ENCODE measurements around the gene EPB41L5.
A peak's percentile ranks its signal among the peaks of the same experiment; 100 is the strongest.
"Not testable (repeated sequence)": the region's sequence is repeated elsewhere in the genome, so short reads cannot be mapped to it uniquely, and the experiment has no call there.

Gene EPB41L5

GRCh38 chr2:120199817-120200459, 187.1 kb downstream of the EPB41L5 start:
- DNase-seq (ENCODE audit: low read depth), result not testable (repeated sequence)

DNA sequence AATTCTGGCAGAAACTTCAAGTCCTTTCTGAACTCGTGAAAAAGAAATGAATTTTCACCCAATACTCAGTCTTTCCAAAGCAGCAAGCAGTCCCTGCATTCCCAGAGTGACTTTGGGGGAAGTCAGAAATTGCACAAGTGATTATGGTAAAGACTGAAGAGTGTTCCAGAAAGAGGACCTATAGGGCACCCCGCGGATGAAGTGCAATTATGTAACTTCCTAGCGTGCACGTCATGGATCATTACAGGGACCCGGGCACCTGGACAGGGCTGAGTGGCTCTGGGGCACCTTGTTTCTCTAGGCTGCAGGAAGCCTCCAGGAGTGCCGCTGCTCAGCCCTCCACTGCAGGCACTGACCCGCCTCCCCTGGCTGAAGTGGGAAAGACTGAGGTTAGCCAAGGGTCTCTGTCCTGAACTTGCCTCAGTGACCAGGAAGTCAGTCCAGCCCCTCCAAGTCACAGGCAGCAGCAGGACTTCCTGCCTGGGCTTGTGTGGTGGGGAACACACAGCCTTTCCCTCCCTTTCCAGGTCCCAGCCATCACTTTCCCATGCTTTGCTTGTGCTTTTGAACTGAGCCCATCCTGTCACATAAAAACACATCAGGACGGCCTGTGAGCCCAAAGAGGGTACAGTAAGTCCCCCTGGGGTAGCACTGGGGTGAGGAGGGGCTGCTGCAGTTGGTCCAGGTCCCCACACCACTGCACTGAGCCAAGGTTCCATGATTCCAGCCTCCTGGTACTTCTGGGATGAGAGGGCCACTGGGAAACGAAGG, 190.6 kb downstream of the EPB41L5 start:
- DNase-seq (ENCODE audit: low read depth), result no peak

GRCh38 chr2:120204022-120204405, 191.1 kb downstream of the EPB41L5 start:
- DNase-seq (ENCODE audit: low read depth), result no peak

DNA sequence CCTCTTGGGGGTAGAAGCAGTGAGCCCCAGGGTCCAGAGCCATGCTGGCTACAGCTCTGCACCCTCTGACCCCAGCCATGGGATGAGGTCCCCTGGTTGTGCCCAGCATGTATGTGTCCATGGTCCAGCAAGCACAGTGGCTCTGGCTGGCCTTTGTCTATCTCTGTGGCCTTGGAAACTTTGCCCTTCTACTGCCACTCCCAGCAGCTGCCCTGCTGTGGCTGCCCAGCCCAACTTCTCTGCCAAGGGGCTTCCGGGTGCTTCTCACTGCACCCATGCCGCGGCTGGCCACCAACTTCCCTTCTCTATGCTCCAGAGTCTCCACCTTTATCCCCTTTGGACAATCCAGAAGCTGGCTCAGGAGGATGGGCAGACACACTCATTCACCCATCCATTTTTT, 191.5 kb downstream of the EPB41L5 start:
- no peak for DNase-seq (ENCODE audit: low read depth)

GRCh38 chr2:120204945-120205670, 192.2 kb downstream of the EPB41L5 start:
- DNase-seq (ENCODE audit: low read depth), result no peak

DNA sequence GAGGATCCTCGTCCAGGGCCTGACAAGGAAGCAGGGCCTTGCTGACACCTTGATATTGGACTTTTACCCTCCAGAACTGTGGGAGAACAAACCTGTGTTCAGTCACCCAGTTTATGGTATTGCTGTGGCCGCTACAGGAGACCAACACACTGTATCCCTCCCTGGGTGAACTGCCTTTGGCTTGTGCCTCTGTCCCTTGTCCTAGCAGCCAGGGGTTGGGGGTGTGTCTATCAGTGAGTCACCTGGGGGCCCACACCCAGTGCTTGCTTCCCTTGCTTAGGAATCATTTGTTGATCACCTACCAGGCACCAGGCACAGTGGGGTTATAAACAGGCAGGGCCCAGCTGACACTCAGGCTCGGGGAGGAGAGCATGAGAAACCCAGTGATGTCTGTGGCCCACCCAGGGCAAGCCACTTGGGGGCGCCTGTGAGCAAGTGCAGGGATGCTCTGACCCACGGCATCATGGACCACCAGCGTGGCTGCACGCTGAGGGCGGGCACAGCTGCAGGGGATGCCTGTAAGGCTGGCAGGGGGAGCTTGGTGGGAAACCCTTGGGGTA, 193.2 kb downstream of the EPB41L5 start:
- DNase-seq (ENCODE audit: low read depth), result no peak

DNA sequence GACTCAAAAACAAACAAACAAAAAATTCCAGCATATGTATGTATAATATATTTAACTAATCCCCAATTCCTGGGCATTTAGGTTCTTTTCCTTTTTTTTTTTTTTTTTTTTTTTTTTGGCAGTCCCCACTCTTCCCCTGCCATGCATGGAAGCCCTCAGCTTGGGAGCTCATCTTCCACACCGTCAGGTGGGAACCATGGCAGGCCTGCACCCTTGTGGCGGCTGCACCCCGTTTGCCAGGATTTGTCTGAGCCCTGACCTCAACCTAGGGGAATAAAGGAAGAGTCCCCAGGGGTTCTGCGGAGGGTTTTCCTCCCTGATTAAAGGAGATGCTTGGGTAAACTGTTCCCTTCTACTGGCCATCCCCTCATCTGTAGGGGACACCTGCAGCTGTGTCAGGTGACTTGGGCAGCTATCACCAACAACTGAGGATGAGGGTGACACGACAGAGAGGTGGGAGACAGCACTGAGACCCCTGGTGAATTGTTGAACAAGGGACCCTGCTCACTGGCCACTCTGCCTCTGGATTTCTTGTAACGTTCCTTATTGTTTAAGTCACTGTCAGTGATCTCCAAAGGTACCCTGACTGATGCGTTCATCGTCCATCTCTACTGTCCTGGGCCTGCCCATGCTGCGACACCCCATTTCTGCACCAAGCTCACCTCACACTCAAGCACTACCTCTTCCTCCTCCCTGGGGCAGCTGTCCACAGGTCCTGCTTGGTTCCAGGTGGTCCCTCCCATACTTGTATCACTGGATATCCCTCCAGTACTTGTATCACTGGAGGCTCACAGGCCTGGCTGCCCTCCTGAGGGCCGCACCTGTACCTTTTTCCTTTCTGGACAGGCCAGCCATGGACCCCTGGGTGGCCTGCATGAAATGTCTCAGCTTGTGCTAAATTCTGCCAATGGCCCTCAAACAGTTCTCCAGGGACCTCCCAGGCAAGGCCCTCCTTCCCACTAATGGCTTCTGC, 195.8 kb downstream of the EPB41L5 start:
- no peak for DNase-seq (ENCODE audit: low read depth)

DNA sequence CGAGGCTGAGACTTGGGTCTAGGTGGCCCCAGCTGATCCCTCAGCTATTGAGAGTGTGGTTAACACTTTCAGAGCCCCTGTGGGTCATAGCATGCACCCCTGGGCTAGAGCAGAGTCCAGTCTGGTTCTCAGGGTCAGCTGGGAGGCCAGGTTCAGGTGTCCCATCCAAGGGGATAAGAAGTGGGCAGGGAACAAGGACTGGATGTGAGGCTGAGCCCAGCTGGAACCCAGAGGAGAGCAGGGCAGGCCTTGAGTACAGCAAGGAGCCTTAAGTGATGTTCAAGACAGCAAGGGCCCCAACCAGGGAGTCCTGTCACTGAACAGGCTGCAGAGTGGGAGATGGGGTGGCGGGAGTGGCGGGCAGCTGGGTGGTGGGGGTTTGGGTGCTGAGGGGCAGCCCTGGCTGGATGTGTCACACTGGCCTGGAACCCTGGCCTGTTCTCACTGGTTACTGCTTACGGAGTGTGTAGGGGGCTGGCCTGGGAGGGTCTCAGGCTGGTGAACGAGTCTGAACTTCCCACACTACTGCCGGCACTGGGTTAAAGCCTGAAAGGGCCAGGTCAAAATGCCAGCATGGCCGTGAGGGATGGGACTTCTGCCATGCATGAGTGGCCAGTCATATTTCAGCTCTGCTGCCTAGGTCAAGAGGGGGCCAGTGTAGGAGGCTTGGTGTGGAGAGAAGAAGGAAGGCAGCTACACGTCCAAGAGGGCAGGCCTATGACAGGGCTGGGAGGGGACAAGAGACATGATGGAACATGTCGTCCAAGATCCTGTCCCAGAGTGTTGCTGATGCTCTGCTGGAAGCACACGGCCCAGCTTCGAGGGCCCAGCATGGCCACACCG, 196.8 kb downstream of the EPB41L5 start:
- DNase-seq (ENCODE audit: low read depth), result no peak

DNA sequence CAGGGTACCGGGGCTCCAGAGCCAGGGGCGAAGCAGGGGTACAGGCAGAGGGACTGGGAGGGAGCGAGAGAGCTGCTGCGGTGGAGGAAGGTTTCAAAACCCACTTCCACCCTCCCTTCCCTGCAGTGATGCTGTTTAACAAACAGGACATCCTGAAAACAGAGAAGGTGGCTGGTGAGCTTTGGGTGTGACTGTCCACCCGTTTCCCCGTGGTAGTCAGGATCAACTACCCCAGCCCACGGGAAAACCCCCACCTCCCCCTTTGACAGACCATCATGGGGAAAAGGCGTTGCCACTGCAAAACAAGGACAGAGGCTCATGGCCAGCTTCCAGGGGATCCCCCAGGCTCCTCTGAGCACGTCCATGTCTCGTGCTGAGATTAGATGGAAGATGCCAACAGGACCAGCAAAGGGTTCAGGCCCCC, 197.4 kb downstream of the EPB41L5 start:
- no peak for DNase-seq (ENCODE audit: low read depth)

- DNase-seq (ENCODE audit: low read depth), result no peak
These were observed 205.3 kb downstream of the EPB41L5 start for GRCh38 chr2:120218181-120218580.

DNA sequence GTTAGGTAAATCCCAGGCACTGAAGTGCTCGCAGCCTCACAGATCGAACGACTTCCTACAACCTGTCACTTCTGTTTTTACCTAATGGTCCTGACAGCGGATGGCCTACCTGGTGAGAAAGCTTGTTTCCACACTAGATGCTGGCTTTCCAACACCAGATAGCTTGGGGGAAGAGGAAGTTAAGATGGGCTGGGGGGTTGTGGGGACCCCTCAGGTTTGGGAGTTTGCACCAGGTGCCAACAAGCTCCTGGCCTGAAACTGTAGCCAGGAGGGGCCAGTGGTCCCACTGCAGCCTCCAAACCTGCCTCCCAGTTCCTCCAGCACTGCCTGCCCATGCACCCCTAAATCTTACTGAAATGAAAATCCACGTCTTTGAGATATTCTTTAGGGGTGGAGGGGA, 206.4 kb downstream of the EPB41L5 start:
- no peak for DNase-seq (ENCODE audit: low read depth)

DNA sequence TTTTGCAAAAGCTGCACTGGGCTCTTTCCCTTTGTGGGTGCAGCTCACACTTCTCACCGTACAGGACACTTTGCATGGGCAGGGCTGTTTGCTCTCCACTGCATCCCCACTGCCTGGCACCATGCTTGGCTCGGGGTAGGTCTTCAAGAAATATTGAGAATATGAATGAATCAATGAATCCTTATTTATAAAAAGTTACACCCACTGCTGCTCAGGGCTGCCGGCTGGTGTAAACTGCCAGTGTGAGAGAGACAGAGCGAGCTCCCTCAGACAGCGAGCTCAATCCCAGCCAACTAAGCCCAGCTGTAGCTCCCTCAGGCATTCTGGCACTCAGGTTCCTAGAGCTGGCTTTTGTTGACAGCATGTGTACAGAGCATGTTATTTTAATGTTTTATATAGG, 206.9 kb downstream of the EPB41L5 start:
- DNase-seq (ENCODE audit: low read depth), result no peak

- no peak for DNase-seq (ENCODE audit: low read depth)
These were observed 207.9 kb downstream of the EPB41L5 start for GRCh38 chr2:120220756-120221155.

DNA sequence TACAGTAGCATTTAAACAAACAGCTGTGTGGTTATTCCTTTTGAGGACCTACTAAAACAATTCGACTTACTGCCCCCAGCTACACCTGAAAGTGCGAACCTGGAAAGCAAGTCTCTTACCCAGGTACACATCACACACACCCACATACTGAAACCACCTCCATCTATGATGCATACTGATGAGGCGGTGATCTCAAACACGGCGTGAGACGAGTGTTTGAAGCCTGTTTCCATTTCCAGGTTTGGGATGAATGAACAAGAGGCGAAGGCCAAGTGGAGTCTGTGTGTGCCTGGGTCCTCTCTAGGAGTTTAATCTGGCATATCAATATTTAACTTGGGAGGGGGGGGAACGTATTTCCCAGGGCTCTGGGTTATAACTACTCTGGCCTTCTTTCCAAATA, 208.7 kb downstream of the EPB41L5 start:
- no peak for DNase-seq (ENCODE audit: low read depth)

DNA sequence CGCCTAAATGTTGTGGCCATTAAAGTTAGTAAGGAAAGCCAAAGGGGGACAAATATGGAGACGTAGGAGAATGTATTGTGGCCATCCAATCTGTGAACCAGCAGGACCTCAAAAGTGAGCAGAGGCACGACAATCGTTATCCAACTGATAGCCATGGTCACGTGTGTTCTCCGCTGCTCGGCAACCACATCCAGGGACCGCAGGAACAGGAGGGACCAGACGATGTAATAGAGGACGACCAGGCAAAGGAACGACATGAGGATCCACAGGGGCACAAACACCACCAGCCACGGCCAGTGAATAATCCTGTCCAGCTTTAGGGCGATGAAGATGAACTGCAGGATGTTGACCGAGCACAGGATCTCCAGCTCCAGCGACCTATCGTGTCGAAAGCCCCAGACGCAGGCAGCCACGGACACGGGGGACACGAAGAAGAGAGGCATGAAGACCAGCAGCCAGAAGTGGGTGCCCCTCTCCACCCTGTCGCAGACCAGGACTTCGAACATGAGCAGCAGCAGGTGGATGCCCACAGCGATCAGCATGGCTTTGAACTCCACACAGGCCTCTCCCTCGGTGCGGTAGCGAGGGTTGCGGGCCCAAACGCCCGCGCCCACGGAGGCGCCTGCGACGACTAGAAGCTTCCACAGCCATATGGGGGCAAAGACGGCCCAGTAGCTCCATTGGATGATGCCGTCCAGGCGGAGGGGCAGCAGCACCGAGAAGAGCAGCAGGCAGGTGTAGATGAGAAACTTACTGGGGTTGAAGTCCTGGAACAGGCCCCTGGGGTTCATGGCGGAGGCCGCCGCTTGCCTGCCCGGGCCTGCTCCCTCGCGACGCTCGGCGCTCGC, 209.5 kb downstream of the EPB41L5 start:
- no peak for DNase-seq (ENCODE audit: low read depth)

GRCh38 chr2:120223034-120223912, 210.4 kb downstream of the EPB41L5 start, which contains the start of gene TMEM185B:
TSS of gene TMEM185B (minus strand) at chr2:120223400. CDS start at chr2:120222976, 424 bp downstream.
- peak; percentile 76 for DNase-seq (ENCODE audit: low read depth)

GRCh38 chr2:120224256-120224655, 211.4 kb downstream of the EPB41L5 start:
- DNase-seq (ENCODE audit: low read depth), result no peak

DNA sequence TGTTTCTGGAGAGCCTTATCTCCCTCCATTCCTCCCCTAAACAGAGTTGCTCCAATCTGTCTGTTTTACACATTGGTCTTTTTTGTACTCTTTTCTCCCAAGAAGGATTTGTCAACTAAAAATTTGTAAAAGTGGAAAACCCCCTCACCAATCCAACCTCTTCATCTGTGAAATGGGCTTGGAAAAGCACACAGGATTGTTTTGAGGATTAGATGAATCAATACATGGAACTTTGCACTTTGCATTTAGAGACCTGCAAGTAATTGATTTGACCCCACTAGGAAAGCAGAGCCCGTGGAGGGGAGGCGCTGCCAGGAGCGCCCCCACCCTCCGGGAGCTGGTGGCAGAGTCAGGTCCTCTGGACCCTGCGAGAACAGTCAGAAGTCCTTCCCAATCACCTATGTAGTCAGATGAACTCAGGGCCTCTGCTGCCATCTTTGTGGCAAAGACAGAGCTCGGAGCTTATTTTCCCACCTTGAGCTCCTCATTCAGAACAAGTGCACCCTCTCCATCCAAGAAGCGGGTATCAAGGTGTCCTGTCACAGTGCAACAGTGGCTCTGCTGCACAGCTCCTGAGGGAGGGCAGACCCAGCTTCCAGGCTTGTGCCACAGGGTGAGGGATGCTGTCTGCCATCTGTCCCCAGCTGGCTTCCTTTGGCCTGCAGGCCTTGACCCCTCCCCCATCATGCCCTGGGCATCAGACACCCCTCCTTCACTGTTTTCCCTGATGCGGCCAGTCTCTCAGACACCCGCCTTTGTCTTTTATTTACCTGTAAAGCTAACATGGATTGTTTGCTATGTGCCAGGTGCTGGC, 212.1 kb downstream of the EPB41L5 start:
- no peak for DNase-seq (ENCODE audit: low read depth)
